ENCODE measurements around the gene SLC1A3.

DNA sequence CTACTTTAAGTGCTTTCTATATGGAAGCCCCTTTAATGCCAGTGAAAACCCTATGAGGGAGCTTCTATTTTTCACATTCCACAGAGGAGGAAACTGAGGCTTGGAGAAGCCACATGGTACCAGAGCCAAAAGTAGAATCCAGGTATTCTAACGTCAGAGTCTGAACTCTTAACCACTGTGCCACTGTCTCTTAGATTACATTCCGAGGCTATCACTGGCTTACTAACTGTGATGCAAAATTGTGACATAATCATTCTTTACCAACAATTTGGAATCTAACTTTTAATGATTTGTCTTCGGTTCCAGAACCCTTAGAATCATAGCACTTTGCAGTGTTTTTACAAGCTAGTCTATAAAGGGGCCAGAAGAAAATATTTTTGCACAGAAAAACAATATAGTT, 59.2 kb downstream of the SLC1A3 start:
- TF ChIP-seq POLR2AphosphoS5 (IDR thresholded peaks at IDR 0.05; ENCODE audit: low read depth, low read length) (no peak), TAF1 (IDR thresholded peaks at IDR 0.05; ENCODE audit: borderline replicate concordance, insufficient read depth, low read length) (no peak)
- TF ChIP-seq, protein P1, sequence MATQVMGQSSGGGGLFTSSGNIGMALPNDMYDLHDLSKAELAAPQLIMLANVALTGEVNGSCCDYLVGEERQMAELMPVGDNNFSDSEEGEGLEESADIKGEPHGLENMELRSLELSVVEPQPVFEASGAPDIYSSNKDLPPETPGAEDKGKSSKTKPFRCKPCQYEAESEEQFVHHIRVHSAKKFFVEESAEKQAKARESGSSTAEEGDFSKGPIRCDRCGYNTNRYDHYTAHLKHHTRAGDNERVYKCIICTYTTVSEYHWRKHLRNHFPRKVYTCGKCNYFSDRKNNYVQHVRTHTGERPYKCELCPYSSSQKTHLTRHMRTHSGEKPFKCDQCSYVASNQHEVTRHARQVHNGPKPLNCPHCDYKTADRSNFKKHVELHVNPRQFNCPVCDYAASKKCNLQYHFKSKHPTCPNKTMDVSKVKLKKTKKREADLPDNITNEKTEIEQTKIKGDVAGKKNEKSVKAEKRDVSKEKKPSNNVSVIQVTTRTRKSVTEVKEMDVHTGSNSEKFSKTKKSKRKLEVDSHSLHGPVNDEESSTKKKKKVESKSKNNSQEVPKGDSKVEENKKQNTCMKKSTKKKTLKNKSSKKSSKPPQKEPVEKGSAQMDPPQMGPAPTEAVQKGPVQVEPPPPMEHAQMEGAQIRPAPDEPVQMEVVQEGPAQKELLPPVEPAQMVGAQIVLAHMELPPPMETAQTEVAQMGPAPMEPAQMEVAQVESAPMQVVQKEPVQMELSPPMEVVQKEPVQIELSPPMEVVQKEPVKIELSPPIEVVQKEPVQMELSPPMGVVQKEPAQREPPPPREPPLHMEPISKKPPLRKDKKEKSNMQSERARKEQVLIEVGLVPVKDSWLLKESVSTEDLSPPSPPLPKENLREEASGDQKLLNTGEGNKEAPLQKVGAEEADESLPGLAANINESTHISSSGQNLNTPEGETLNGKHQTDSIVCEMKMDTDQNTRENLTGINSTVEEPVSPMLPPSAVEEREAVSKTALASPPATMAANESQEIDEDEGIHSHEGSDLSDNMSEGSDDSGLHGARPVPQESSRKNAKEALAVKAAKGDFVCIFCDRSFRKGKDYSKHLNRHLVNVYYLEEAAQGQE (IDR thresholded peaks at IDR 0.05; ENCODE audit: insufficient read depth in 1 of 2, low read depth in 2 of 2, low read length in 2 of 2): no peak

Data from PFSK-1 (cell line).